ENCODE results near the gene FGD3.

The FGD3 gene

GRCh38 chr9:93082841-93083411 is 135.6 kb downstream of the FGD3 start:
- H3K4me3 ChIP-seq (ENCODE audit: control insufficient read depth, low read depth, low read length), result no peak overlapping the region
- no peak for DNase-seq (ENCODE audit: low read depth)
- TF ChIP-seq CTCF (IDR thresholded peaks at IDR 0.05; ENCODE audit: control insufficient read depth, insufficient read depth, low read depth, low read length, missing control alignments), result no peak

- no peak for TF ChIP-seq CTCF (IDR thresholded peaks at IDR 0.05; ENCODE audit: control insufficient read depth, insufficient read depth, low read depth, low read length, missing control alignments)
- H3K4me3 ChIP-seq (ENCODE audit: control insufficient read depth, low read depth, low read length), result no peak overlapping the region
- DNase-seq (ENCODE audit: low read depth), result no peak
Observed at GRCh38 chr9:93083592-93084470, 136.5 kb downstream of the FGD3 start.

GRCh38 chr9:93084471-93084881 is 137.2 kb downstream of the FGD3 start:
- no peak for DNase-seq (ENCODE audit: low read depth)
- TF ChIP-seq CTCF (IDR thresholded peaks at IDR 0.05; ENCODE audit: control insufficient read depth, insufficient read depth, low read depth, low read length, missing control alignments), result no peak
- no peak overlapping the region for H3K4me3 ChIP-seq (ENCODE audit: control insufficient read depth, low read depth, low read length)

- no peak for TF ChIP-seq CTCF (IDR thresholded peaks at IDR 0.05; ENCODE audit: control insufficient read depth, insufficient read depth, low read depth, low read length, missing control alignments)
- H3K4me3 ChIP-seq (ENCODE audit: control insufficient read depth, low read depth, low read length), result no peak overlapping the region
Observed at GRCh38 chr9:93085676-93086075, 138.4 kb downstream of the FGD3 start.

More at GRCh38 chr9:93085676-93086075, 138.4 kb downstream of the FGD3 start:
- no peak for DNase-seq (ENCODE audit: low read depth)
